IMR-90 (cell line): Measurements from ENCODE around the gene RAD51AP2.

ENCODE experiments used
- BHLHE40 ChIP-seq: fragments of 150-350 bp; IDR thresholded peaks from 2 replicates; pipeline ENCODE4 v1.6.1; 2016; ENCODE audit warnings: mild to moderate bottlenecking, low read depth, low read length
- CEBPB ChIP-seq: IDR thresholded peaks from 2 replicates; pipeline ENCODE4 v1.6.1; 2012; ENCODE audit warnings: low read depth, low read length, improper control_type of control experiment
- CHD1 ChIP-seq: IDR thresholded peaks from 2 replicates; pipeline ENCODE4 v1.6.1; 2012; ENCODE audit warnings: low read depth, low read length, improper control_type of control experiment
- CTCF ChIP-seq: conservative IDR thresholded peaks from 2 replicates; pipeline ENCODE4 v1.5.1; 2012; ENCODE audit warnings: mild to moderate bottlenecking, low read depth, low read length, improper control_type of control experiment
- ELK1 ChIP-seq: fragments of 150-350 bp; IDR thresholded peaks from 2 replicates; pipeline ENCODE4 v1.6.1; 2016; ENCODE audit warnings: low read depth, mild to moderate bottlenecking, low read length, moderate library complexity, borderline replicate concordance
- FOS ChIP-seq: fragments of 150-350 bp; IDR thresholded peaks from 2 replicates; pipeline ENCODE4 v1.6.1; 2016; ENCODE audit warnings: low read depth, low read length
- MAZ ChIP-seq: IDR thresholded peaks from 2 replicates; pipeline ENCODE4 v1.6.1; 2012; ENCODE audit warnings: low read depth, mild to moderate bottlenecking, low read length, improper control_type of control experiment, moderate library complexity, borderline replicate concordance
- NFE2L2 ChIP-seq: fragments of 150-350 bp; IDR thresholded peaks from 2 replicates; pipeline ENCODE4 v1.6.1; 2016; ENCODE audit warnings: low read depth, mild to moderate bottlenecking, low read length
- POLR2A ChIP-seq: IDR thresholded peaks from 2 replicates; pipeline ENCODE4 v1.6.1; 2012; ENCODE audit warnings: mild to moderate bottlenecking, low read depth, low read length
- RAD21 ChIP-seq: IDR thresholded peaks from 2 replicates; pipeline ENCODE4 v1.6.1; 2012; ENCODE audit warnings: low read length, improper control_type of control experiment

DNA sequence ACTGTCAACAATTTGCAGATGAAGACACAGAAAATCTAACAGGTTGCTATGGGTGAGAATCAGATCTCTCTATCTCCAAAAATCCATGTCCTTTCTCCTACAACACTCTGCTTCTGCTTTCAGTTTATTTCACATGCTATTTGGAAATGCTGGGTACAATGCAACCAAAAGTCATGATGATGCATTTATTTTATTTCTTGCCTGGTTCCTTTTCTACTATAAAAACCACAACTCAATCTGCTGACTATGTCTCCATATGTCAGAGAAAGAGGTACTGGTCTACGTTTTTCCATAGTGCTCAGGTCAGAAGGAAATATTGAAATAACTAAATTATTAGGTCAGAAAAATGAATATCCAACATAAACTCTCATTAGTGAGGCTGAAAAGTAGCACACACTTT is 20.5 kb downstream of the RAD51AP2 start:
- TF ChIP-seq CTCF (no peak), POLR2A (no peak), FOS (no peak), MAZ (no peak), CEBPB (no peak), ELK1 (no peak), RAD21 (no peak), CHD1 (no peak), BHLHE40 (no peak), NFE2L2 (no peak)
